Ureter (tissue), 1 donor: ENCODE results near the gene HIPK2. TPM values are rescaled to one million over a fixed set of nuclear protein-coding genes. Genes with fewer than 3 reads are reported as not detected.

Experiments used
- DNase-seq: peaks from one replicate; pipeline ENCODE4 v3.0.0-alpha.2; 2020; ENCODE audit warnings: low spot score
- total RNA-seq: library from RNA; stranded (reverse); gene quantifications from one replicate; pipeline ENCODE4 v1.2.4, GENCODE V29; 2023
- donor health status: DM: yes; HTN: yes; CAD: no.

HIPK2 gene
- total RNA-seq, 1 donor from 2014 or later, result 48.2 TPM

DNA sequence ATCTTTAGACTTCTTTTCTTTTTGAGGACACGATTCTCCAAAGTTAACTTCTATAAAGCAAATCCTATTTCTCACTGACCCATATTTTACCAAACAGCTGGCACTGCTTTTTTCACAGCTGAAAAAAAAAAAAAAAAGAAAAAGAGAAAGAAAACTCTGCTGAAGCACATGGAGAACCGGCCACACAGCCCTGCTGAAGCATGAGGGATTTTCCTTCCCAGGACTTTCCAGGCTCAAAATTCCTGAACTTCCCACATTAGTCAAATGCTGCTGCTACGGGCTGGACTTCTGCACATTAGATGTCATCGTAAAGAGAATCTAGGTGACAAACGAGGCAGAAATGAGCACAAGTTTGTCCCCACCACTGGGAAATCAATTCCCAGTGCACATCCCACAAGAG is 25.2 kb downstream of the HIPK2 start:
- DNase-seq, result no peak

DNA sequence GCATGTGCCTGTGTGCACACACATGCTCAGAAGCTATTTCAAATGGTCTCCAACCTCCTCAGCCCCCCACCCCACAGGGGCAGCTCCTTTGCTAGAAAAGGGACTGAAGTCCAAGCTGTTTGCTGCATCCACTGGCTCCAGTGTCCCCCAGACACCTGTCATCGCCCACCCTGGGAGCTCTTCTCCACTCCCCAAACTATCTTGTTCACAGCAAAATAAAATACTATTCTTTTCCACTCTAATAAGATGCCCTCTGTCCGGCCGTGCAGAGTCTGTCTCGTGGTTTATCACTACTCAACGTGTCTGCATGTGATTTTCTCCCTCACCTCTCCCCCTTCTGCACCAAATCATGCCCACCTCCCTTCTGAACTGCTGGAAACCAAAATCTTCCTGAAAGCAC is 25.6 kb downstream of the HIPK2 start:
- no peak for DNase-seq

DNA sequence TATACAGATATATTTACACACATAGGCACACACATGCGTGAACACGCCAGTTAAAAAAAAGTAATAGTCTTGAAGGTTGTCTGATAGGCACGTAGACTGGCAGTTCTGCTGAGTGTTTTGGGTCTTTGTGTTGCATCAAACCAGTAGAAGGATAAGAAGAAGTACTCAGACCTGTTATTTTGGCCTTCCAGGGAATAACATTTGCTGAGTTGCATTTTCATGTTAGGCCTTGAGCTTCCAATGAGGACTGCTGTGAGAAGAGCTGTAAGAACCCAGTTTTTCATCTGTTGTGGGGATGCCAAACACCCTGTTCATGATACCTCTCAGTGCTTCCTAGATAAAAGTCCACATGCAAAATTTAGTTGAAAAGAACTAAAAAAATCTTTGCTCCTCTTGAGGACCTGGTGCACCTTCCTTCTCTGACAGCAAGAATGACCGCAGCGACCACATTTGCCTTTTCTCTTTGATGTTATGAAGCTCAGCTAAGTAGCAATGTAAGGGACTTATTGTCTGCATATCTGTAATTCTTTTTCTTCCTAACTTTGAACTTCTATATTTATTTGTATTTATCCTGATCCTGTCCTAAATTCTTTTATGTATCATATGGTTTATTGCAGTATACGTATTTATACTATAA is 27.2 kb downstream of the HIPK2 start:
- no peak for DNase-seq

DNA sequence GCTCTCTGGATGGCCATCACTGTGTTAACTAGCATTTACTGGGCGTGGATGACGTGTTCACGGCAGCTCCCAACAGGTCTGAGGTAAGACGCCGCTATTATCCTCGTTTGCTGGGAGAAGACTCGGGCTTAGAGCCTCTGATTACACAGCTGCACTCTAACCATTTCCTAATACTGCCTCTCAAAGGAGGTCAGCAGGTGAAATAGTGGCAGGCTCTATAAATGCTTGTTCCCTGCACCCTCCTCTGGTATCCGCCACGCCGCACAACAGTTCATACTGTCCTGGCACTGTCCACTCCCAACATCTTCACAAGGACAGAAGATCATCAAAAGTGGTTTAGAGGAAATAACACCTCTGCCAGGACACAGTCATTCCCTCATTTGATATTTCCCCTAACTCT is 28.3 kb downstream of the HIPK2 start:
- DNase-seq, result no peak

DNA sequence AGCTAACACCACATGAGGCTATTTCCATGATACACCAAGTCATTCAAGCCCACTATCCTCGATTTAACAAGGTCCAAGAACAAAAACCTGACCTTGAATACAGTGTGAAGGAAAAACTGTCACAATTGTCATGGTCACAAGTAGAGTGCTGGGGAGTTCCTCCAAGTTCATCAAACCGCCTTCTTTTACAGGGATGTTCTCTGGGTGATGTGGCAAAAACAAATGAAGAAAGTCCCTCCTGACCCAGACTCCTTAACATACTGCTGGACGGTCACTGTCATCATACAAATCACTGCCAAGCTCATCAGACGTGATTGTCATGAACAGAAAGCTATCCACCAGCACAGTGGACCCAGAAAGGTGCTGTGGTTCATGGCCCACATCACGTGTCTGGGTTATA is 28.9 kb downstream of the HIPK2 start:
- no peak for DNase-seq

DNA sequence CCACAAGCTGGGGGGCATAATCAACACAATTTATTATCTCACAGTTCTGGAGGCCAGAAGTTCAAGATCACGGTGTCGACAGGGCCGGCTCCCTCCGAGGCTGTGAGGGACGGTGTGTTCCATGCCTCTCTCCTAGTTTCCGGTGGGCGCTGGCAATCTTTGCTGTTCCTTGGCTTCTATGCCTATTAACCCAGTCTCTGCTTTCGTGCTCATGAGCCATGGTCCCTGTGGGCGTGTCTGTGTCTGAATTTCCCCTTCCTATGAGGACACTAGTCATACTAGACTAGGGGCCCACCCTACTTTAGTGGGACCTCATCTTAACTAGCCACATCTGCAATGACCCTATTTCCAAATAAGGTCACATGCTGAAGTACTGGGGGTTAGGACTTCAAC is 29.4 kb downstream of the HIPK2 start:
- DNase-seq, result no peak

DNA sequence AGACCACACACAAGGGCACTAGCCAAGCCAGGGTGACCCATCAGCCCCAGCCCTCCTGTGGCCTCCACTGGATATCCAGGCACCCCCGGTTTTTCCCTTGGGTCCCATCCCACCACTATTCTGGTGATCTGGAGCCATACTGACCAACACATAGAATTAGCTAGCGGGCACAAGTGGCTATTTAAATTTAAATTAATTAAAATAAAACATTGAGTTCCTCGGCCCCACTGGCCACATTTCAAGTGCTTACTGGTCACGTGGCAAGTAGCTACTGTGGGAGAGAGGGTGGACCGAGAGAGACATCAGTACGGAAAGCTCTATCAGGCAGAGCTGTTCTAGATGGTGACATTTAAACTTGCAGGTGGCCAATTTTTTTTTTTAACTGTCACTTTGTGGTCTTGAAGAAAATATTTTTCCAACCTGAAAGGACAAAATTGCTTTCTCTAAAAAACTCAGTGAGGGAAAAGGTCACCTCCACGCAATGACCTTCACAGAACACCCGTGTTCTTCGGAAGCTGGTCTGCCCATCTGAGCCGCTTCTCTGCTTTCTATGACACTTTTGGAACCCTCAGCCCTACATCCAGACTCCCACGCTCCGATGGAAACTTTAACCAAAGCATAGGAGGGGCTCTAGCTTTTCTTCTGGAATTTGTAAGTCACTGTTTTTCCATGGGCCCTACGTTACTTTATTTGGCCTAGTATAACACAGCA is 30.0 kb downstream of the HIPK2 start:
- DNase-seq, result no peak

DNA sequence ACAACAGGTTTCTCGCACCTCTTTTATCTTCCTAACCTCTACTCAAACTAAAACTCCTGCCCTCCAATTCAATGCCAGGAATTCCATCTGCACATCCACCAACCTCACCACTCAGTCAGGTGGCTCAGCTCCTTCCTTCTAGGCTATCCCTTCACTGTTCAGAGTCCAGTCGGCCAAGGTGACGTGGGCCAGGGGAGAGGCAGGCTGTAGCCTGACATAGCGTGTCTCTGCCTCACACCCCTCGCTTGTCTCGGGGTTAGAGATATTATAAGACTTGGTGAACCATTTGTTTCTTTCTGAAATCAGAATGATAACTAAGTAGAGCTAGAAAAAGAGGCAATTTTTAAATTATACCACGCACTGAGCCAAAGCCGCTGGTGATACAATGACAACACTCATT is 31.1 kb downstream of the HIPK2 start:
- no peak for DNase-seq

DNA sequence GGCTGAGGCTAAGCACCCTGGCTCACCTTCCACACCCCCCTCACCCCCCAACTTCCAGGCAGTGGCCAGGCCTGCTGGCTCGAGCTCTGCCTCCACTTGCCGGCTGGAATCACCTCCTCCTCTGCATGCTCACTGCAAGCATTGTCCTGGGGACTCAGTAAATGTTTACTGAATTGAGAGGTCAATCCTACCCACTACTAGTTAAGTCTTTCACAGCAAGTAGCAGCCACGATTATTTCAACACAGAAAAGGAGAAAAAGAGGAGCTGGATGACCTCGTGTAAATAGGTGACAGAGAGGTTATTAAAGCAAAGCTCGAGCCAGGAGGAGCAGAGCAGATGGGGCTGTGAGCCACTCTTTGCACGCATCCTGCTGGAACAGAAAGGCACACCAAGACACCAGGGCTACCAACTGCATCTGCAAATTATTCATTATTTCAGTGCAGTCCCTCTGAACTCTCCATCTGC is 32.1 kb downstream of the HIPK2 start:
- DNase-seq, result no peak

DNA sequence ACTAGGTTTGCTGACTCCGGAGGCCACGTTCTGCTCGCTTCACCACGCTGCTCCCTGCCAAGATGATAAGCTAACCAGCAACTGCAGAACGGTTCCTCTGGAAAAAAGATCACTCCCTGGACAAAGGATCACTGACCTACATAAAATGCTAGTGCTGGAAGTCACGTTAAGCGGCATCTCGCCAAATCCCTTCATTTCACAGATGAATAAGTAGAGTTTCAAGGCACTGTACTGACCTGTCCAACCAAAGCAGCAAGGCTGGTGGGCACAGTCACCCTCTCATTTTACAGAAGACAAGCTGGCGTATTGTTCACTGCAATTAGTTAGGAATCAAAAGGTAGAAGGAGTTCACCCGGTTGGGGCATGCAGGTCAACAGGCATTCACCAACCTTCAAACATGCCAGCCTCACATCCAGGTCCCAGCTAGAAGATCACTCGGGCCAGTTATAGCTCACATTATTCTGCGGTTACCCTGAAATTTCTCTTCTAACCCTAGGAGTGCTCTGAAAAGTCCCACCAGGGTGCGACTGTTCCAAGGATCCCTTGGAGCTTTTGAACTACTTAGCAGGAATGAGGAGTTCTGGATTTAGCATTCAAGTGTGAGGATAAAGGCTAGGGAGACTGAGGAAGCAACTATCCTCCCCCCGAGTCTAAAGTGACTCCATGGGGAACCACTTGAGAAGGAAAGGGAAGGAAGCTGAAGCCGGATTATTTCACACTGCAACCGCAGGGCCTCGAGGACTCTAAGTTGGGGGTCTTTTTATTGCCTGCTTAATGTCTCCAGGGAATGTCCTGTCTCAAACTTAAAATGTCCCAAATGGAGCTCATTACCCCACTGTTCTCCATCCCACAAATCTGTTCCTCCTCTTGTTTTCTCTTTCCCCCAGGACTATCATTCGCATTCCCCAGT is 32.8 kb downstream of the HIPK2 start:
- no peak for DNase-seq

DNA sequence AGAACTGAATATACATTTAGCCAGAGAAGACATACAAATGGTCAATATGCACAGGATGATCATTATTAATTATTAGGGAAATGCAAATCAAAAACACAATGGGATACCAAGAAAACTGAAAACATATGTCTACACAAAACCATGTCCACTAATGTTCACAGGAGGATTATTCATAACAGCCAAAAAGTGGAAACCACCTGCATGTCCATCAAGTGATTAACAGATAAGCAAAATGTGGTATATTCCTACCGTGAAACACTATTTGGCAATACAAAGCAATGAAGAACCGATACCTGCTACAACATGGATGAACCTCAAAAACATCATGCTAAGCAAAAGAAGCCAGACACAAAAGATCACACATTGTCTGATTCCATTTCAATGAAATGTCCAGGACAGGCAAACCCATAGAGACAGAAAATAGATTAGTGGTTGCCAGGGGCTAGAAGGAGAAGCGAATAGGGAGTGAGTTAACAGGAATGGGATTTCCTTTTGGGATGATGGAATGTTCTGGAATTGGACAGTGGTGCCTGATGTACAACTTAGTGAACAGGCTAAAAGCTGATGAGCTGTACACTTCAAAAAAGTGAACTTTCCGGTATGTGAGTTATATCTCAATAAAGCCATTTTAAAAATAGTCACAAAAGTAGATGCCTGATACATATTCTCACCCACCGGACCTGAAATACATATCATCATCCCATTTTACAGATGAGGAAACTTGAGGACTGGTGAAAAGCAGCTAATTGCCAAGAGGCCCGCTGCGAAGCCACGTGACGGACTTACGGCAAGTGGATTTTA is 33.6 kb downstream of the HIPK2 start:
- no peak for DNase-seq

DNA sequence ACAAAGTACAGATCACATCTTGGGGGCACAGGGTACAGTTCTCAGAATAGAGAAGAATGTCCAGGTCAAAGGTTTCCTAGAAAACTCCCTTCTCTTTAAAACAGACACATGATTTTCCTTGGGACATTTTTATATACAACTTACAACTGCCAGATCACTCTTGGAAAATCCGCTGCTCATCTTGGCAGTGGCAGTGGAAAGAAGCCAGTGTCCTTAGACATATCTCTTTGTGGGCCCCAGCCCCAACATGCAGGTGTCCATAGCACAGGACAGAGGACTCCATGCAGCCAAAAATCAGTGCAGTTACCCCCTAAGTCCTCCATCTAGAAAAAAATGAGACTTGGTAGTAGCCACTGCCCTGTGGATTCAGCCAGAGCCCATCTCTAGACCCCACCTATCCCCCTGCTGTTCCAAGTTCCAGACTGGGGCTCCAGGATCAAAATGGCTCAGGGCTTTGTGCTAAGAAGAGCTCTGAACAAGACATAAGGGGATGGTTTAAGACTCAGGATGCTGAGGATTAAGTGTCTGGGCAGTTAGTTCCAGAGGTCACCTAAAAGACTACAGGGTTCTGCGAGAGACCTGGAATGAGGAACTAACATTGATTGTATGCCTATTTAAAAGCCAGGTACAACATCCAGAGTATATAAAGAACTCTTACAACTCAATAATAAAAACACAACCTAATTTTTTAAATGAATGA is 34.4 kb downstream of the HIPK2 start:
- DNase-seq, result no peak

DNA sequence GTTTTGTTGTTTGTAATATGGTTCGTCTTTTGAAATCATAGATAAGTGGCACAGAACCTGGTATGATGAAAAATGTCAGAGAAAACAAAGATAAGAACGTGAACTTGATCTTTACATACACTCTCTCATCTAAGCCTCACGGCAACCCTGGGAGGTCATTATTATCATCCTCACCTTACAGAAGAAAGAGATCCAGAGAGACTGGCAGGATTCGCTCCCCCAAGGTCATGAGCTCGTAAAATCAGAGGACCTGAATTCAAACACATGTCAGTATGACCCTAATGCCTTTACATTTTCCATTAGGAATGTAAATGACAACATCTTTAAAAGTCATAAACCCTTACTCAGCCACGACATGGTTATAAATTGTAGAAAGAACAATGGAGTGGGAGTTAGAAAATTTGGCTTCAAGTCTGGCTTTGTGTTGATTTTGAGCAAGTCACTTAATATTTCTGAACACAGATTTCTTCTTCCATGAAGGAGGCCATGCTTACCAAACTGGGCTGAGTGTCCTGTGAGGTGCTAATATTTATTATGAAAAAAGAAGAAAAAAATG is 35.9 kb downstream of the HIPK2 start:
- no peak for DNase-seq

DNA sequence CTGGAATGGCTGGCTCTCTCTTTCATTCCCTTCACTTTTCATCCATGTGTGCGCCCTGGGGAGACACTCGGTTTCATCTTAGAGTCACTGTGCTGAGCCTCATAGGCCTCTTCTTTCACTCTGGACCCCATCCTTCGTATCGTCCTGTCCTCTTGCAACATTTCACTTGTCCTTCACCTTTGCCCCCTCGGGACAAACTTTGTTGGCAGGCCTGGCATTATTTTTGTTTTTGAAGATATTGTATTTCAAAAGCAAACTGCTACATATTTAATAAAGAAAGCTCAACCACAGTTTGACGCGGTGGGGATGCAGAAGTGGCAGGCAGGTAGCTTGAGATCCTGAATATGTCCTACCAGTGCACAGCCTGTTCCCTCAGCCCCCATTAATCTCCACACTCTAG is 36.6 kb downstream of the HIPK2 start:
- no peak for DNase-seq

DNA sequence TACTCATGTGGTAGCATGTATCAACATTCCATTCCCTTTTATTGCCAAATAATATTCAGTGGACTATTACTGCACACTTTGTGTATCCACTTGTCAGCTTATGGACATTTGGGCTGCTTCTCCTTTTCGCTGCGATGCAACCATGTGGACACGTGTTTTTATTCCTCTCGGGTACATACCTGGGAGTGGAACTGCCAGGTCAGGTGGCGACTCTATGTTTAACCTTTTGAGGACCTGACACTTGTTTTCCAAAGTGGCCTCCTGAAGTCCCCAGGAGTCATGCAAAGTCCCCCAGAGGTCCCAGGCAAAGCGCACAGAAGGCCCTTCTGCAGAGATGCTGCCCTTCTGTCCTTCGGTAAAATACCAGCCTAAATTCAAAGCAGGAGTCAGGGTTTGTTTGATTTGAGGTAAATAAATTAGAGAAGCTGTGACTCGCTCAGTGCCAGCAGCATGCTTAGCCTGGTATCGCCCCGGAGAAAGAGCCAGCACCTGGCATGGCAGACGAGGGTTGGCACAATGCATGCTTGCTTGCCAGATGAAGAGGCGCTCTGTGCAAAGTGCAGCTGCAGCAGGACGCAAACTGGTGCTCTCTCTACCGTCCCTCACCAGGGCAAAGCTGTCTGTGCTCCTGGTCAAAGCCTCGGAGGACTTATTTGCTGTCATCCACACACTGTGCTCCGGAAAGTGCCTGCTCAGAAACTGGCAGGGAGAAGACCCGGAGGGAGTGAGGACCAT is 37.8 kb downstream of the HIPK2 start:
- DNase-seq, result no peak

DNA sequence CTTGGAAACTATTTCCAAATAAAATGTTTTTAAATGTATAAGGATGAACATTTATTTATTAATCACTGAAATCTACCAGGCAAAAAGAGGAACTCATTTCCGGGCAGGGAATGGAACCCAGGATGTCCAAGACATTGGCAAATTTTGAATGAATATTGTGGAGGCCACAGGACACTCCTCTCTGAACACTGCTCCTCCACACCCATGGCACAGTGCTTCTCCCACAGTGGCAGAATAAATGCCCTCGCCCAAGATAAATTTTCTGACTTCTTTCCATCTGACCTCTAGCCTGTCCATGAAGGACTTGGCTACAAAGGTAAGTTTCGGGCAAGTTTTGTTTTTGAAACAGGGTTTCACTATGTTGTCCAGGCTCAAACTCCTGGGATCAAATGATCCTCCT is 39.0 kb downstream of the HIPK2 start:
- DNase-seq, result no peak

DNA sequence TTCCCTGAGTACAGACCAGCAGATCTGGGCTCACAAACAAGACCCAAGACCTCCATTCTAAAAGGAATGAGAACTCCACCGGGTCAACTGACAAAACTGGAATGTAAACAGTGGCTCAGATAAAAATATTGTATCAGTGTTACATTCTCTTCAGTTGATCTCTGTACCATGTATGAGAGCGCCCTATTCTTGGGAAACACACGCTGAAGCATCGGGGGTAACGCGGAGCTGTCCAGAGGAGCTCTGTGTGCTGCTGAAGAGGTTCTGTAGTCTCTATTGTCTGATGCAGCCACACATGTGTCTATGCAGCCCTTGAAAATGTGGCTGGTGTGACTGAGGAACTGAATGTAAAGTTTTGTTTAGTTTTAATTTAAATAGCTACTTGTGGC is 39.7 kb downstream of the HIPK2 start:
- no peak for DNase-seq

DNA sequence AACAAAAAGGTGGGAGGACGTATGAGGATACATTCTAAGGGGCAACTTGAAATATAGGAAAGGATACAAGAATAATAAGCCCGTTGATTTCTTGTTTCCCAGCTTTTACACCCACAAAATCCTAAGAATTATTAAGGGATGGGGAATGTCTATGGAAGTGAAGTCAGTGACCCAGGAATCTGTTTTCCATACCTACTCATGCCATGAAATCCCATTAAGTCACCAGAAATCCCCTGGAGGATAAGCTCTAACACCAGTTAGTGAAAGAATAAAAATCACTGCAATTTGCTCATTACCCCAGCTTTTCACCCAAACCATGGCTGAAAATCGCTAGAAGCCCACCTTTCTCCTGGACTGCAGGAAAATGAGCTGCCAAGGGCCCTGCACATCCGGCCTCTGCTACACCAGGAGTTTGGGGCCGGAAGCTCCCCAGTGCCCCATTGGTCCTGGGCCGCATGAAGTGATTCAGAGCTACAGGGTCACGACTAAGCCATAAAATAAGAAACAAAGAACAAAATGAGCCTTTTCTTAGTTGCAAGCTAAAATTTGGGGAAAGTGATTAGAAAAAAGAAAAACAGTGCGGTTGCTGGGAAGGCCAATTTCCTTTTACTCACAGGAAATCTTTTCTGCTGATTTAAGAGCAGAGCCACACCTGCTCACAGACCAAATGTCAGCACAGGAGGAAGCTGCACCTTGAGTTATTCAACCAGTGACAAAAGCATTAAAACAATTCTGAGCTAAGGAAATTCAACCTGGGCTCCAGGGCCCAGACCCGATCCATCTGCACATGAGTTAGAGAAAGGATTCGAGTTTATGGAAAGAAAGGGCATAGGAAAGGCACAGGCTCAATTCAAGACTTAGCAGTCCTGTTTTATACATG is 40.3 kb downstream of the HIPK2 start:
- no peak for DNase-seq

DNA sequence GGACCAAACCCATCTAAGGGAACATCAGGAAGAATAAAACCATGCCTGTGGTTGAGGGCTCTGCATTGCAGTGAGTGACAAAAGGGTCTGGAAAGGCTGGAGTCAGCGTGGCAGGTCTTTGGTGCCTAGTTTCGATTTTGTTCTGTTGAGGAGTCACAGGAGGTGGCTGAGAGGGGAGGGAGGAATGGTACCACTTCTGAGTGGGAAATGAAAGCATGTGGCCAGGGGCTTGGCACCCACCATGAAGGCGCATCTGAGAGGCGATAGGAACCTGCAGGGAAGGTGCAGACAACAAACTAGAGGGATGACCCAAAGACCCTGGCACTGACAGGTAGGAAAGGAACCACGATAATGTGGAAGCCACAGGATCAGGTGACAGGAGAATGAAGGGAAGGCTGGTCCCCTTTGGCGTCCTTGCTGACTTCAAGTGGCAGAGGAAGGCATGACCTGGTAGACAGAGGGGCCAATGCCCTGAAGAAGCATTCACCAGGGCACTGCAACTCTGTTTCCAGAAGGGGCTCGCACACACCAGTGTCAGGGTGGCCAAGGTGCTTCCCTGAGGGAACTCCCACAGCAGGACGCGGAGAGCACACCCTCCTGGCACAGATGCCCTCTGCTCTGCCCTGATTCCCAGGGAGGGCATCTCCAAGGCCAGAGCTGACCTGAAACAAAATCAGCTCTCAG is 41.7 kb downstream of the HIPK2 start:
- DNase-seq, result no peak
